Measurements from ENCODE around the gene IFT88. TPM values are rescaled to one million over a fixed set of nuclear protein-coding genes. Genes with fewer than 3 reads are reported as not detected.

Gene IFT88
- total and polyA plus RNA-seq, 11 donors = 3.4 to 11.4 (median 8.2) TPM

- H3K27me3 ChIP-seq = no peaks in the 10 kb centered on the region
- H3K27ac ChIP-seq = no peak overlapping the region
- TF ChIP-seq POLR2A (IDR thresholded peaks at IDR 0.05) (no peak), CTCF (IDR thresholded peaks at IDR 0.05) (no peak)
- no peak for ATAC-seq
- no peak for DNase-seq
- peaks cover 0 to 24% (median 10%) of the 10 kb centered on the region in 12 donors for H3K9me3 ChIP-seq
- H3K4me1 ChIP-seq = peaks cover 0 to 5% (median 0%) of the 10 kb centered on the region in 12 donors
- H3K36me3 ChIP-seq = peaks cover 0 to 59% (median 31%) of the 10 kb centered on the region in 9 donors
- intact Hi-C loops (cut with DNase I) = no loop called here
- WGBS, 4 donors = 92 to 98% (median 96%) methylated on average over 3 of the region's 3 CpGs
- H3K4me3 ChIP-seq = no peak overlapping the region
Measured at GRCh38 chr13:20579191-20579590, 12.2 kb downstream of the IFT88 start.

DNA sequence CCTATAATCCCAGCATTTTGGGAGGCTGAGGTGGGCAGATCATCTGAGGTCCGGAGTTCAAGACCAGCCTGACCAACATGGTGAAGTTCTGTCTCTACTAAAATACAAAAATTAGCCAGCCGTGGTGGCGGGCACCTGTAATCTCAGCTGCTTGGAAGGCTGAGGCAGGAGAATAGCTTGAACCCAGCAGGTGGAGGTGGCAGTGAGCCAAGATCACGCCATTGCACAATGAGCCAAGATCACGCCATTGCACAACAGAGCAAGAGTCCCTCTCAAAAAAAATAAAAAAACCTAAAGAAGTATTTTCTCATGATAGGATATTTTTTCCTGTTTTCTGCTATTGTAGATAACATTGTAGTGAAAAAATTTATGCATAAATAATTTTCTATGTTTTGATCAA lies 13.3 kb downstream of the IFT88 start:
- no peak for ATAC-seq
- Histone ChIP-seq H3K27ac (no peak overlapping the region), H3K9me3 (peaks cover 0 to 32% (median 10%) of the 10 kb centered on the region in 12 donors), H3K4me1 (peaks cover 0 to 5% (median 0%) of the 10 kb centered on the region in 12 donors), H3K4me3 (no peak overlapping the region), H3K36me3 (peaks cover 0 to 63% (median 35%) of the 10 kb centered on the region in 9 donors), H3K27me3 (no peaks in the 10 kb centered on the region)
- TF ChIP-seq CTCF (IDR thresholded peaks at IDR 0.05) (no peak), POLR2A (IDR thresholded peaks at IDR 0.05) (no peak)
- intact Hi-C loops (cut with DNase I) = no loop called here
- WGBS, 4 donors = 93 to 95% (median 95%) methylated on average over 5 of the region's 5 CpGs
- DNase-seq = no peak

DNA sequence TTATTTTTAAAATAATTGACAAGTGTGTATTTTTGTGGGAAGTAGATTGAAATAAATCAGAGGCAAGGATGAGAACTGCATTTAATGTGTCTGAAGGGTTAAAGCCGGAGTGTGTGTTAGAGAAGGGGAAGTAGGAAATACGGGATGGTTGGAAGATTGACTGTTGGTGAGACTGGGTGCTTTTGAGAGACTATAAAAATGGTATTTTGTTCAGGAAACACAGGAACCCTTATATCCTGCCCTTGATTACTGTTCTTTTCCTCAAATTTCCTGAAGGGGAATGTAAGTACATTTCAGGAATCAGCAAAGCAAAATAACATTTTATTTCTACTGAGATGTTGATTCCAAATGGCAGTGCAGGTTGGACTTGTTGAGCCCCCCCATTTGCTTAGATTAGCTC lies 15.1 kb downstream of the IFT88 start:
- intact Hi-C loops (cut with DNase I) = no loop called here
- H3K27ac ChIP-seq = no peak overlapping the region
- no peak for ATAC-seq
- peaks cover 0 to 5% (median 0%) of the 10 kb centered on the region in 12 donors for H3K4me1 ChIP-seq
- no peaks in the 10 kb centered on the region for H3K27me3 ChIP-seq
- peaks cover 0 to 27% (median 9%) of the 10 kb centered on the region in 12 donors for H3K9me3 ChIP-seq
- TF ChIP-seq POLR2A (IDR thresholded peaks at IDR 0.05) = no peak
- no peak for TF ChIP-seq CTCF (IDR thresholded peaks at IDR 0.05)
- 57 to 68% (median 62%) methylated on average over 2 of the region's 2 CpGs for WGBS, 4 donors
- no peak overlapping the region for H3K4me3 ChIP-seq
- peaks cover 0 to 51% (median 34%) of the 10 kb centered on the region in 9 donors for H3K36me3 ChIP-seq
- no peak for DNase-seq

DNA sequence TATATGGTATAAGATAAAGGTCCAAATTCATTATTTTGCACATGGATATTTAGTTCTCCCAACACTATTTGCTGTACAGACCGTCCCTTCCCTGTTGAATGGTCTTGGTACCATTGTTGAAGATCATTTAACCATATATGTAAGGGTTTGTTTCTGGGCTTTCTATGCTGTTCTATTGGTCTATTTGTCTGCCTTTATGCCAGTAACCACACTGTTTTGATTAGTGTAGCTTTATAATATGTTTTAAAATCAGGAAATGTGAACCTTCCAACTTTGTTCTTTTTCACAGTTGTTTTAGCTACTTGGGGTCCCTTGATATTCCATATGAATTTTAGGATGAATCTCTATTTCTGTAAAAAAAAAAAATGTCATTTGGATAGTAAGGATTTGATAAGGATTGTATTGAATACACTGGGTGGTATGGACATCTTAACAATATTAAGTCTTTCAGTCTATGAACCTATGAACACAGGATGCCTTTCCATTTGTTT lies 16.9 kb downstream of the IFT88 start:
- peaks cover 0 to 21% (median 9%) of the 10 kb centered on the region in 12 donors for H3K9me3 ChIP-seq
- TF ChIP-seq POLR2A (IDR thresholded peaks at IDR 0.05) (no peak), CTCF (IDR thresholded peaks at IDR 0.05) (no peak)
- DNase-seq (no peak), ATAC-seq (no peak)
- peaks cover 0 to 51% (median 30%) of the 10 kb centered on the region in 9 donors for H3K36me3 ChIP-seq
- no peaks in the 10 kb centered on the region for H3K27me3 ChIP-seq
- WGBS, 4 donors = 96 to 100% (median 99%) methylated on average over 1 of the region's 1 CpG
- H3K4me1 ChIP-seq = peaks cover 0 to 5% (median 0%) of the 10 kb centered on the region in 12 donors
- H3K27ac ChIP-seq = no peak overlapping the region
- no peak overlapping the region for H3K4me3 ChIP-seq
- intact Hi-C loops (cut with DNase I) = no loop called here

Data from heart left ventricle (tissue), 16 donors.